DMS 273 (cell line): ENCODE results near the gene UBE2L3.
"Not testable (repeated sequence)": the region's sequence is repeated elsewhere in the genome, so short reads cannot be mapped to it uniquely, and the experiment has no call there.

Experiments
- DNase-seq: peaks from one replicate; lab custom pipeline; 2025; ENCODE audit not compliant: unreplicated experiment; lab: John Stamatoyannopoulos, UW

UBE2L3 gene

DNA sequence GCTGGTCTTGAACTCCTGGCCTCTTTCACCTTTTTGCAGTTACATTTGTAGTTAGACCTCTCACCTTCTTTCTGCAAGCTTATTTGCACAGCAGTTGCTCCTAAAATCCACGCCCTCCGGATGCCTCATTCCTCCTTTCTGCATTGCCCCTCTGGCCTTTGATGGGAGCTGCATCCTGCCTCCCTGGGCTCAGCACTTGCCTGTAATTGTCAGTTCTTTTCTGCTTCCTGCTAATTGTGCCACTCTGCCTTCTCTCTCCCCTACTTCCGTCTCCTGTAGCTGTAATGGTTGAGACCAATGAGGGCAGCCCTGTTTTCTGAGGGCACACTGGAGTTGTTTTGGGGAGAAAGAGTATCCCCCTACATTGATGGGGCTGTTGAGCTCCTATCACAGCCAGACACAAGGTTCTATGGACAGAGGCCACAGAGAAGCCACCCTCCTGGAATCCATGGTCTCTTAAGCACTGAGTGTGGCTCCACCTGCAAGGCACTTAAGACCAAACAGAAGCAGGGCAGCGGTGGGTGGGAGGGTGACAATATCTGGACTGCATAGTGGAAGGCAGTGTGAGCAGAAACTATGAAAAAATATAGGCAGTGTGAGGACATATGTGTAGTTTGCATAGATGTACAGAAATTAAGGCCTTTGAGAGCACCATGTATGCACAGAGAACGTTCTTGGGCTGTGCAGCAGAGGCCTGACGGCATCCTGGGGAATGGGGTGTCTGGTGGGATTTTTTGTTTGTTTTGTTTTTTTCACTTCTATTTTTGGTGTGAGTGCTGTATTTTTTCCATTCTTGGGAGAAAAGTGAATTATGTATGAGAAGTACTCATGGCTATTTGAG is 31.8 kb downstream of the UBE2L3 start:
- DNase-seq: no peak

- DNase-seq: no peak
These were observed 35.1 kb downstream of the UBE2L3 start for GRCh38 chr22:21602579-21602978.

DNA sequence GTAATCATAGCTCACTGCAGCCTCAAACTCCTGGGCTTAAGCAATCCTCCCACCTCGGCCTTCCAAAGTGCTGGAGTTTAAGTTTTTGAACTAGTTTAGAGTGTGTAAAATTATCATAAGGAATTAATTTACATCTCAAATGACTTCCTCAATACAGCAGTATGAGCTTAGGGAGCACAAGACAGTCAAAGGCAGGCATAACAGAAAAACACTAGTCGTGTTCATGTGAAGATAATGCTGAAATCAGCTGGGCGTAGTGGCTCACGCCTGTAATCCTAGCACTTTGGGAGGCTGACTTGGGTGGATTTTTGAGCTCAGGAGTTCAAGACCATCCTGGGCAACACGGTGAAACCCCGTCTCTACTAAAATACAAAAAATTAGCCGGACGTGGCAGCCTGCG is 36.5 kb downstream of the UBE2L3 start:
- DNase-seq: no peak

- DNase-seq: no peak
These were observed 38.5 kb downstream of the UBE2L3 start for GRCh38 chr22:21605887-21606564.

DNA sequence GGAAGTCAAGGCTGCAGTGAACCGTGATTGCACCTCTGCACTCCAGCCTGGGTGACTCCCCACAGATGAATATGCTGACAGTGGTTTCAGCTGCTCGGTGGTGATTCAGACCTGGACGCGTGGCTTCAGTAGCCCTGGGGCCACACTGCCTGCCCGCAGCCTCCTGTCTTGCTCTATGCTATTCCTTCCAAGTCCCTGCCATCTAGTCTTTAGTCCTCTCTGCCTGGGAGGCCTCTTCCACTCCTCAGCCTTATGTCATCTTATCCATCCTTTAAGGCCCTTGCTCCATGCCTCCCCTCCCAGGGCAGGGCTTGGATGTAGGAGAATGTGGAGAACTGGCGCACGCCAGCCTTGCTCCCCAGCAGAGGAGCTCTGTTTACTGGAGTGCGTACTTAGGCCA is 39.3 kb downstream of the UBE2L3 start:
- no peak for DNase-seq

DNA sequence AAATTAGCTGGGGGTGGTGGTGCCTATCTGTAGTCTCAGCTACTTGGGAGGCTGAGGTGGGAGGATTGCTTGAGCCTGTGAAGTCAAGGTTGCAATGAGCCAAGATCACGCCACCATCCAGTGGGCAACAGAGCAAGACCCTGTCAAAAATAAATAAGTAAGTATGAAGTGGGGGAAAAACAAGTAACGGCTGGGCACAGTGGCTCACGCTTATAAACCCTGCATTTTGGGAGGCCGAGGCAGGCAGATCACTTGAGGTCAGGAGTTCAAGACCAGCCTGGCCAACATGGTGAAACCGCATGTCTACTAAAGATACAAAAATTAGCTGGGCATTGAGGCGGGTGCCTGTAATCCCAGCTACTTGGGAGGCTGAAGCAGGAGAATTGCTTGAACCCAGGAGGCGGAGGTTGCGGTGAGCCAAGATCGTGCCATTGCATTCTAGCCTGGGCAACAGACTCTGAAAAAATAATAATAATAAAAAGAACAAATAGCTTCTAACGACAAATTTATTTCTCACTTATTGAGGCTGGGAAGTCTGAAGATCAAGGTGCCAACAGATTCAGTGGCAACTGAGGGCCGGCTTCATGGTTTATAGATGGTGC is 42.1 kb downstream of the UBE2L3 start:
- not testable (repeated sequence) for DNase-seq

- DNase-seq: no peak
These were observed 43.9 kb downstream of the UBE2L3 start for GRCh38 chr22:21611210-21611977.

DNA sequence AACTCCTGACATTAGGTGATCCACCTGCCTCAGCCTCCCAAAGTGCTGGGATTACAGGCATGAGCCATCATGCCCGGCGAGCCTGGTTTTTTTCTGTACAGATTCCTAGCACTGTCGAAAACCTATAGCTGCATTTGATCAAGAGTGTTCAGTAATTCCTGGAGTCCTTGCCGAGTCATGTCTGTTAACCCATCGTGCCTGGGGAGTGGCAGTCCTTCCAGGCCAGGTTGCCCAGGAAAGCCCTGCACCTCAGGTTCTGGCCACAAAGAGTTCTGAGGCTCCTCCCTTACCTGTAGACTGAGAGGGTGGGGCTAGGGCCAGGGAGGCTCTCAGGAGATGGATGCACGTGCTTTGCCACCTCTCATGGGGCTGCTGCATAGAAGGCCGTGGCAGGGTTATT is 45.3 kb downstream of the UBE2L3 start:
- no peak for DNase-seq

DNA sequence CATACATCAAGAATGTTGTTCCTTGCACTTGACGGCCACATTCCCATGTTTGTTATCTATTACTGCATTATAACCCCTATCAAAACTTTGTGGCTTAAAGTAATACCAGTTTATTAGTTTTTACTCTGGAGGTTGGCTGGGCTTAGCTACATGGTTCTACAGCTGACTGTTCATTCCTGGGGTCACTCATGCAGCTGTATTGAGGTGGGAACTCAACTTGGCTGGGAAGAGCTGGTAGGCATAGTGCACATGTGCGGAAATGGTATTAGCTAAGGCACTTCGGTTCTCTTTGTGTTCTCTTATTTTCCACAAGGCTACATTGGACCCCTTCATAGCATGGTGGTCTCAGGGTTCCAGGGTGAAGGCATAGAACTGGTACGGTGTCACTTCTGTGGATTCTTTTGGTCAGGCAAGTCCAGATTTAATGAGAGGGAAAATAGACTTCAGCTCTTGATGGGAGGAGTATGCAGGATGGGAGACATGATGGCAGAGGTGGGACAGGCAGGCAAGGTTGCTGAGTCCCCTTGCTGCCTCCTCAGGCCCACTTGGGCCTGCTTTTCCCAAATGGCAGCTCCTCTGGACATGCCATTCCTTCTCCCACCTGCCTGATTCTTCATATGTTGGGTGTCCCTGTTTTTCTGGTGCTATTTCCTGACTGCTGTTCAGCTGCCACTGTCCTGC is 46.2 kb downstream of the UBE2L3 start:
- no peak for DNase-seq

- DNase-seq: no peak
These were observed 48.2 kb downstream of the UBE2L3 start for GRCh38 chr22:21615731-21616130.

DNA sequence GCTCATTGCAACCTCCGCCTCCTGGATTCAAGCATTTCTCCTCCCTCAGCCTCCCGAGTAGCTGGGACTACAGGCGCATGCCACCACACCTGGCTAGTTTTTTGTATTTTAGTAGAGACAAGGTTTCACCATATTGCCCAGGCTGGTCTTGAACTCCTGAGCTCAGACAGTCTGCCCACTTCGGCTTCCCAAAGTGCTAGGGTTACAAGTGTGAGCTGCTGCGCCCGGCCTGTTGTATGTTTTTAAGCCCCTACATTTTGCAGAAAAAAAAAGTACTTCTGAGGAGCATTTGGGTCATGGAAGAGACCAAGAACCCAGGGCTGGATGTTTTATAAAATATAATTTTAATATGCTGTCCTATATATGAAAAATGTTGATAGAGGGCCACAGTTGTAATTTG is 49.8 kb downstream of the UBE2L3 start:
- not testable (repeated sequence) for DNase-seq

DNA sequence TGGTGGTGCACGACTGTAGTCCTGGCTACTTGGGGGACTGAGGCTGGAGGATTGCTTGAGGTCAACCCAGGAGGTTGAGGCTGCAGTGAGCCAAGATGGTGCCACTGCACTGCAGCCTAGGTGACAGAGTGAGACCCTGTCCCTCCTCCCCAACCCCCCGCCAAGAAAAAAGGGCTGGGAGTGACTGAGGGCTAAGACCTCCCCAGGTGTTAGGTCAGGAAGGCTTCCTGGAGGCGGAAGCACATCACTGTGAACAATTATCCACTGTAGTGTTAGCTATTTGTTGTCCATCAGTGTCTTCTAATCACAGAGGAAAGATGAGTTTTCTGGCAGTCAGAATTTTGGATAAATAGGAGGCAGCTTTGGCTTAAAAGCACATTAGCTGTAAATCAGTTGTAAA is 53.5 kb downstream of the UBE2L3 start:
- no peak for DNase-seq

GRCh38 chr22:21622011-21622918 is 54.8 kb downstream of the UBE2L3 start:
- no peak for DNase-seq

- DNase-seq: peak; percentile 41
These were observed 55.6 kb downstream of the UBE2L3 start for GRCh38 chr22:21622919-21623647.

- DNase-seq: peak; percentile 36
These were observed 56.1 kb downstream of the UBE2L3 start for GRCh38 chr22:21623648-21623970.

- DNase-seq: peak; percentile 73
These were observed 56.8 kb downstream of the UBE2L3 start for GRCh38 chr22:21624120-21624879.

DNA sequence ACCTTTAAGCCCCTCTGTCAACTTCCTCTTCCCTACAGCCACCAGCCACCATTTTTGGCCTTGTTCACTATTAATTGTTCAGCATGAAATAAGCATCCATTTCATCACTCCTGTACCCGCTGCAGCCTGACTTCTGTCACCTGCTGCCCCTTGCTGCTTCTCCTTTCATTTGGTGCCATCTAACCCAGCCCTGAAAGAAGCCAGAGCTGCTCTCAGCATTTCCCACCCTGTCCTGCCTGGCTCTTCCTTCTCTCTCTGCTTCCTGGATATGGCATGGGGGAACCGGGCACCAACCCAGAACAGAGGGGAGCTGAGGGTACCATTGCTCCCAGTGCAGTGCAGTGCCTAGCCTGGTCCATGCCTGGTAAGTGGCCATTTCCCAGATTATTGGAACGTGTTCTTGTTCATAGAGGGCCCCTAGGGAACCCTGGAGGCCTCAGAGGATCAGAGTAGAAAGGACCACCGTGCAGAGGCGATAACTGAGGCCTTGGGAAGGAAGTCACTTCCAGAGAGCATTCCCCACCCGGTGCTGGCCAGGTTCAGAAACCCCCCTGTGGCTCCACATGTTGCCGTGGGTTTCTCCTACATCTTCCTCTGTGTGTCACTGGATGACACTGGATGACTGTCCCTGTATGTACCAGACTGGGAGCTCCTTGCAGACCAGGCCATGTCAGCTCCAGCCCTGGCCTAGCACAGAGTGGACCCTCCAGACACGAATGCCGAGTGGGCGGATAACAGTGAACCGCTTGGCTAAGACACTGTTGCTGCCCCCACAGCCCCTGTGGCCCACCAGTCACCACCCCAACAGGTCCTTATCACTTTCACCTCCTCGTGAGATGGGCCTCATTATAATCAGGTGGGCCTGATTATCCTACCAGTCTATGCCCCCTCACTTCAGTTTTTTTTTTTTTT is 57.6 kb downstream of the UBE2L3 start:
- peak; percentile 26 for DNase-seq
